Measurements from ENCODE around the gene CRLF3. TPM values are rescaled to one million over a fixed set of nuclear protein-coding genes. Genes with fewer than 3 reads are reported as not detected.

CRLF3 gene
- total RNA-seq, 4 donors from 2014 or later: 7.9 to 45.4 (median 19.7) TPM

DNA sequence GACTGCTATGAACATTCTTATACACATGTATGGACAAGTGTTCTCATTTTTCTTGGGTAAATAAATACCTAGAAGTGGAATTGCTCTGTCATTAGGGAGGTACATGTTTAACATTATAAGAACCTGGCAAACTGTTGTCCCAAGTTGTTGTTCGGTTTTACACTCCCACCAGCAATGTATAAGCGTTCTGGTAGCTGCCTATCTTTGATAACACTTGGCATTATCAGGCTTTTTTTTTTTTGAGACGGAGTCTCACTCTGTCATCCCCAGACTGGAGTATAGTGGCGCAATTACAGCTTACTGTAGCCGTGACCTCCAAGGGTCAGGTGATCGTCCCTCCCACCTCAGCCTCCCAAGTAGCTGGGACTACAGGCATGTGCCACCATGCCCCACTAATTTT is 23.5 kb upstream of the CRLF3 start:
- no peak overlapping the region for H3K27ac ChIP-seq

DNA sequence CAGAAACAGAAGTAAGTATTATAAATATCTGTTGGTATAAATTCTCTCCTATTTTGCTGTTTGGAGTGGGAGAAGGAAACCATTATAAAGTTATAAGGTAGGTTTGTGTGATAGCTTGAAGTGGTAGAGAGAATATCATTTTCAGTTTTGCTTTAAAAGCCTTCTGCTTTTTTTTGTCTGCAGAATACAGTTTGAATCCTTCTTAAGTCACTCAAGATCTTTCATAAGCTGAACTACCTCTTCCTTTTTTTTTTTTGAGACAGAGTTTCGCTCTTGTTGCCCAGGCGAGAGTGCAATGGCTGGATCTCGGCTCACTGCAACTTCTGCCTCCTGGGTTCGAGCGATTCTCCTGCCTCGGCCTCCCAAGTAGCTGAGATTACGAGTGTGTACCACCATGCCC is 16.3 kb upstream of the CRLF3 start:
- no peaks in the 10 kb centered on the region for H3K9me3 ChIP-seq
- H3K4me3 ChIP-seq: no peak overlapping the region
- H3K4me1 ChIP-seq: no peaks in the 10 kb centered on the region
- no peak overlapping the region for H3K27ac ChIP-seq
- no peak for DNase-seq
- H3K36me3 ChIP-seq: no peaks in the 10 kb centered on the region
- no peaks in the 10 kb centered on the region for H3K27me3 ChIP-seq
- TF ChIP-seq POLR2A (IDR thresholded peaks at IDR 0.05): no peak
- TF ChIP-seq, protein P1, sequence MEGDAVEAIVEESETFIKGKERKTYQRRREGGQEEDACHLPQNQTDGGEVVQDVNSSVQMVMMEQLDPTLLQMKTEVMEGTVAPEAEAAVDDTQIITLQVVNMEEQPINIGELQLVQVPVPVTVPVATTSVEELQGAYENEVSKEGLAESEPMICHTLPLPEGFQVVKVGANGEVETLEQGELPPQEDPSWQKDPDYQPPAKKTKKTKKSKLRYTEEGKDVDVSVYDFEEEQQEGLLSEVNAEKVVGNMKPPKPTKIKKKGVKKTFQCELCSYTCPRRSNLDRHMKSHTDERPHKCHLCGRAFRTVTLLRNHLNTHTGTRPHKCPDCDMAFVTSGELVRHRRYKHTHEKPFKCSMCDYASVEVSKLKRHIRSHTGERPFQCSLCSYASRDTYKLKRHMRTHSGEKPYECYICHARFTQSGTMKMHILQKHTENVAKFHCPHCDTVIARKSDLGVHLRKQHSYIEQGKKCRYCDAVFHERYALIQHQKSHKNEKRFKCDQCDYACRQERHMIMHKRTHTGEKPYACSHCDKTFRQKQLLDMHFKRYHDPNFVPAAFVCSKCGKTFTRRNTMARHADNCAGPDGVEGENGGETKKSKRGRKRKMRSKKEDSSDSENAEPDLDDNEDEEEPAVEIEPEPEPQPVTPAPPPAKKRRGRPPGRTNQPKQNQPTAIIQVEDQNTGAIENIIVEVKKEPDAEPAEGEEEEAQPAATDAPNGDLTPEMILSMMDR (IDR thresholded peaks at IDR 0.05): no peak

More for the DNA sequence above, 23.5 kb upstream of the CRLF3 start:
- TF ChIP-seq, protein P1 (IDR thresholded peaks at IDR 0.05): no peak
- TF ChIP-seq POLR2A (IDR thresholded peaks at IDR 0.05): no peak
- no peaks in the 10 kb centered on the region for H3K4me1 ChIP-seq
- H3K4me3 ChIP-seq: no peak overlapping the region
- H3K36me3 ChIP-seq: no peaks in the 10 kb centered on the region
- no peaks in the 10 kb centered on the region for H3K9me3 ChIP-seq
- no peaks in the 10 kb centered on the region for H3K27me3 ChIP-seq
- DNase-seq: no peak

DNA sequence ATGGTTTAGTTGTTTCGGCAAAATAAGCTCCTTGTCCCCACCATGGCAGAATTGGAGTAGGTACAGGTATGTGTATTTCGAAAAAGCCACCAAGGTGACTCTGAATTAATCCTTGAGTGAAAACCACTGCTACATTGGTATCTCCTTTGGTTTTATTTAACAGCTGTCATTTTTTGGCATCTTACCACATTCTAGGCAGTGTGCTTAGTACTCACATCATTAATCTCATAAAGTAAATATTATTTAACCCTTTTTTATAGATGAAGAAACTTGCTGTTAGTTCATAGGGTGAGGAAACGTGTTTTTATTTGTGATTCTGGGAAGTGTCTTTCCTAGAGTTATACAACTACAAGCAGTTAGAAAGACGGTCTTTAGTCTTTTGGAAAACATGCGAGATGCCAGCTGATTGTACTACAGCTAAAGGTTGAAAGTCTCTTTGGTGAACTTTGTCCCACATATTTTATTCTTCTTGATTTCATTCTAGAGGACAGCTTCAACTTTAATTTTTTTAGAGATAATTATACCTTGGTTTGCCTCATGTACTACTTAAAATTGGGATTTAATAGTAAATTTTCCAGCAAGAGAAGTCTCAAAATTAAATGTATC is 13.8 kb upstream of the CRLF3 start:
- no peaks in the 10 kb centered on the region for H3K36me3 ChIP-seq
- H3K4me1 ChIP-seq: no peaks in the 10 kb centered on the region
- H3K9me3 ChIP-seq: no peaks in the 10 kb centered on the region
- no peak for DNase-seq
- TF ChIP-seq, protein P1 (IDR thresholded peaks at IDR 0.05): no peak
- TF ChIP-seq POLR2A (IDR thresholded peaks at IDR 0.05): no peak
- H3K27ac ChIP-seq: peak overlapping the region in 2 of 4 donors; percentile 26 to 67
- H3K4me3 ChIP-seq: no peak overlapping the region
- H3K27me3 ChIP-seq: no peaks in the 10 kb centered on the region

DNA sequence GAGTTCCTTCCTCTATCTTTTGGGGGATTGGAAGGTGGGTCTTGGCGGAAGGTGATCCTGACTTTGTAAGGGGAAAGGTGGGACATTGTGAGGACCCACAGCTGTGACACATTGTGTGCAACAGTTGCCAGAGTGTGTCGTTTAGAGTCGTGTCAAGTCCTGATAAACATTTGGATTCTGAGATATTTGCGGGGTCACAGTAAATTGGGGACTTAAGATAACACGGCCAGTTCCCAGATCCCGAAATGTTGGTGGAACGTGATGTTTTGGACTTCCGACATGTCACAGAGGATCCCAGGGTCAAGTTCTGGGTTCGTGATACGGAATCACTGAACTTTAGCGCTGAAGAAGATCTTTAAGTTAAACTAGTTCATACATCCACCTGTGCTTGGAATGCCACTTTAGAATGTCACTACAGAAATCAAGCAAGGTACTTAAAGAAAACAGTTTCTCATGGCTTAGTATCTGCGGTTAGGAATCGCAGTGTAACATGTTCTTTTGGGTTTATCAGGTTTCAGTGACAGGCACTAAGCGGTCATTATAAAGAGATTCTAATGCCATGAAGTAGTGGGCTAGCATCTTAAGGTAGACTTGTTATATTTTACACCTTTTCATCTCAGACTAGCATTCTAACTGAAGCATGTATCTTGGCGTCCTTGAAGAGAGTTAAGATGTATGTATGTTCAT is 8.1 kb upstream of the CRLF3 start:
- DNase-seq: no peak
- Histone ChIP-seq H3K9me3 (no peaks in the 10 kb centered on the region), H3K27ac (peak overlapping the region in 1 of 4 donors; percentile 41), H3K4me1 (peaks cover 0 to 13% (median 3%) of the 10 kb centered on the region in 4 donors), H3K4me3 (peak overlapping the region; percentile 64 to 82 (median 78)), H3K27me3 (no peaks in the 10 kb centered on the region), H3K36me3 (no peaks in the 10 kb centered on the region)
- TF ChIP-seq, protein P1 (IDR thresholded peaks at IDR 0.05): no peak
- TF ChIP-seq POLR2A (IDR thresholded peaks at IDR 0.05): no peak

DNA sequence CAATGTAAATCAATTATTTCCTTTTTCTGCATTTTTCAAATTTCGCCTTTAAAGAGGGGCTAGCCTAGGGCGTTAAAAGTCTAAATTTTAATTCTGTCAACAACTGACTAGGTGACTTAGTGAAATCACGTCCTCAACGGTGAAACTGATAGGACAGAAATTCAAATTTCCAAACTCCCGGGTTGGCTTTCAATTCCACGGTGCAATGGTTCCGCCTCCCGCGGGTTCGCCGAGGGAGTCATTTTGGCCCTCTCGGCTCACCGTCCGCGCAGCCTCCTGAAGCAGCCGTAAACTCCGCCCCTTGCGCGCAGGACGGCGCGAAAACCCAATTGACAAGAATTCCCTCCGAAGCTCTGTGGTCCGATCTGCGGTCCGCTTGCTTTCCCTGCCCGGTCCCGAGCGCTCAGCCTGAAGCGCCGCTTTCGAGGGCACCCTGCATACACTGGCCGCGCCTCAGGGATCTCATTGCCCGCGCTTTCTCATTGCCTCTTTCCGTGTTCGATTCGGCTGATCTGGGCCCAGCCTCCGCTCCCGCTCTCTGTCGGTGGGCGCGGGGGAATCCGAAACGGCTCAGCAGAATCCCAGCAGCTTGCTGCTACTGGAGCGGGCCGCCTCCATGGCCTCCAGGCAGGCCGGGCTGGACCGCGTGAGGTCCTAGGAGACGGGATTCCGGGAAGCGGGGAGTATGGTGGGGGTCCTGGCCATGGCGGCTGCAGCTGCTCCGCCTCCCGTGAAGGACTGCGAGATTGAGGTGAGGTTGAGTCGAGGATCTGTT is 7.4 kb upstream of the CRLF3 start, which contains the start of gene ATAD5:
ATAD5 (plus strand) TSS at position 304 of the 775 bp plus-strand sequence; CDS start at position 686, 382 bp downstream.
- peak within 1 kb of the TSS; percentile 64 to 82 (median 78) for H3K4me3 ChIP-seq
- H3K9me3 ChIP-seq: no peaks in the 10 kb centered on the region
- peak; percentile 92 to 97 (median 92) for DNase-seq
- H3K4me1 ChIP-seq: peaks cover 0 to 13% (median 3%) of the 10 kb centered on the region in 4 donors
- no peaks in the 10 kb centered on the region for H3K27me3 ChIP-seq
- no peaks in the 10 kb centered on the region for H3K36me3 ChIP-seq
- H3K27ac ChIP-seq: peak within 1 kb of the TSS in 3 of 4 donors; percentile 29 to 58 (median 41)
- TF ChIP-seq, protein P1 (IDR thresholded peaks at IDR 0.05): no peak
- no peak for TF ChIP-seq POLR2A (IDR thresholded peaks at IDR 0.05)

All from Peyer's patch (tissue), 4 donors.